Right lung (tissue), 5 donors: ENCODE results near the gene MGAT5. TPM values are rescaled to one million over a fixed set of nuclear protein-coding genes. Genes with fewer than 3 reads are reported as not detected.

Source experiments
- DNase-seq, 2 donors: peaks; one replicate each; pipeline ENCODE4 v3.0.0-alpha.2; 2013
- polyA plus RNA-seq, 5 donors: library from polyadenylated mRNA; unstranded; fragments of 120-200 nt; gene quantifications; one replicate each; pipeline versions ENCODE4 v1.2.1 to v1.2.3, GENCODE V29; 2013; ENCODE audit warnings: inconsistent platforms in 1 of 5, low replicate concordance in 1 of 5; ENCODE audit not compliant: insufficient read length in 5 of 5, insufficient read depth in 1 of 5

MGAT5 gene
- polyA plus RNA-seq, 5 donors, result 20.7 to 27.3 (median 23.8) TPM

- DNase-seq, result no peak
These were observed 79.8 kb downstream of the MGAT5 start for GRCh38 chr2:134333646-134334189.

DNA sequence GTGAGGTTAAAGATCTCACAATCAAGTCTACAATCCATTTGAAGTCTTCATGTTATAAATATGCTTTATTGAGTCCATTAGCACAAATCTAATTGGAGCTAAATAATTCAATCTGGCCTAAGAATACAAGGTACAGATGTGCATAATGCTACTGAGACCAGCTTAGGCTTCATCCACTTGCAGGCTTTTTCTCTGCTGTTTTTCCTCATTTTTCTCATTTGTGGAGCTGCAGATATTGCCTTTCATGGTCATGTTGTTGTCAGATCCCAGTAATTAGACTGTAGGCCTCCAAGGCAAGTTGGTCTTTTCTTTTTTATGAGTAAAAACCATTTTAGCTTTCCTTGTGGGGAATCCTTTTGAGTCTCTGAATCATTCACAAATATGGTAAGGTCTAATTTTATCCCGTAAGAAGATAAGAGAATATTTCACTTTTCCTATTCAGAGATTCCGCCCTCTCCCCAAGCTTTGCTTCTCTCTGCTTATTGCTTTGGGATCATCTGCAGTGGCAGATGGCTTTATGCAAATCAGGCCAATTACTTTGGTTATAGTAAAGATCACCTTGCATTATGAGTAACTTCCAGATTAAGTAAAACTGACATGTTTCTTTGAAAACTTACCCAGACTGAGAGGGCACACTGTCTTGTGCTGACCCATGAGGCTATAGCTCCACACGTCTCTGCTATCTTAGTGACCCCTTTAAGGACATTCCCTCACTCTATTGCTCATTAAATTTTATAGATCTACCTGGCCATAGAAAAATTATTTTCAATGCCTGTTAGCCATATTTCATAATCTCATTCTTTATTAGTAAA is 80.9 kb downstream of the MGAT5 start:
- no peak for DNase-seq

DNA sequence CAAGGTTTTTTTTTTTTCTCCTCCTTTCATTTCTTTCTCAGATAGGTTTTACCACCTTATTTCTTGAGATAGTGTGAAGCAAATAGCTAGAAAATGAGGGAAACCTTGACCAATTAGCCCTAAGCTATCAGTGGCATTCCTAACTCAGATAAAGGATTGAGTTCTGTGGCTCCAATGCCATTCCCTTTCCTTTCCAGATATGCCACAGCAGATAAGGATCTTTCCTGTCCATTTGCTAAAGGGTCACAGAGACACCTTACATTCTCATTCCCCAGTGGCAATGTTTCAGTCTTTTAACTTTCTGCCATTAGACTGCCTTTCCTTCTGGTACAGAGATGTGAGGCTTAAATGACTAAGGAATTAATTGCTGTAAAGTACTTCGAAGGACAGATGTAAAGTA is 81.7 kb downstream of the MGAT5 start:
- DNase-seq, result no peak

GRCh38 chr2:134336352-134336751 is 82.5 kb downstream of the MGAT5 start:
- DNase-seq, result no peak

DNA sequence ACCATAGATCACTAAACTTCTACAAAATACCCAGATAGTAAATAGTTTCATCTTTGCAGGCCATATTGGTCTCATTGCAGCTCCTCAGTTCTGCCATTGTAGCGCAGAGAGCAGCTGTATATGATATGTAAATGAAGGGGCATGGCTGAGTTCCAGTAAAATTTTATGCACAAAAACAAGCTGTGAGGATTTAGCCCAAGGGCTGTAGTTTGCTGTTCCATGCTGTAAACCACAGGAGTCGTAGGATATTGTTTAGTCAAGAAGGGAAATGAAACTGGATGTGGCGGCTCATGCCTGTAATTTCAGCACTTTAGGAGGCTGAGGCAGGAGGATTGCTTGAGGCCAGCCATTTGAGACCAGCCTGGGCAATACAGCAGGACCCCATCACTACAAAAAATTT is 83.0 kb downstream of the MGAT5 start:
- DNase-seq, result no peak

DNA sequence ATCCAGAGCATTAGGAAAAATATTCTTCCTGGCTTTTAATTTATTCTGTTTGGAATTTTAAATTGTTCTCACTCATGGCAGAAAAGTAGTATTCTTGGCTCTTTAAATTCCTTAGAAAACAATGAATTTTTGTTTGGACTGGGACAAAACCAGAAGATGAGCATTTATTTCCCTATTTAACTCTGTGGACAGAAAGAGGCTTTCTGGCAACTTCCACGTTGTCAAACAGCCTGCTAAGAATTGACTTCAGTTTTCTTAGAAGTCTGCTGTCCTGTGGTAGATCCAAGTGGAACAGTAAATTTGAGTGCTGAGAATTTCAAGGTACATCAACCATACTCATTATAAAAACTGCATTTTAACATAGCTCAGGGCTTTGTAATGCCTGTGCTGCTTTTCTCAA is 83.8 kb downstream of the MGAT5 start:
- DNase-seq, result no peak

- no peak for DNase-seq
These were observed 84.3 kb downstream of the MGAT5 start for GRCh38 chr2:134338208-134338607.

- no peak for DNase-seq
These were observed 87.6 kb downstream of the MGAT5 start for GRCh38 chr2:134341476-134341875.

- no peak for DNase-seq
These were observed 91.3 kb downstream of the MGAT5 start for GRCh38 chr2:134344954-134345697.

- no peak for DNase-seq
These were observed 92.3 kb downstream of the MGAT5 start for GRCh38 chr2:134346141-134346540.

DNA sequence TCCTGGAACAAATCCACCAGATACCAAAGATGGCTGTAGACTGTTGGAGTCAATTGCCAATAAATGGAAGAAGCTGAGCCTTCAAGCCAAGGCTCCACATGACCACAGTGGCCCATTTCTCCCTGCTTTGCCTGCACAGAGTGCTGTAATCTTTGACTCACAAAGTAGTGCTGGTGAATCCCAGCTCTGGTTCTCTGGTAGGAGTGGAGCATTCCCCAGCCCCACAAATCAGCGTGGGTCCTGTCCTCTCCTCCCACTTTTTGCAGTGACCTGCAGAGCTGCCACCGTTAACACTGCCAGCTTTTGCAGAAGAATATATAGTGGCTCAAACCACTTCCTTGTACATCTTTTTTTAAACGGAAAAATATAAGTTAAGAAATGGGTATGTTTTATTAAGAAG is 93.9 kb downstream of the MGAT5 start:
- no peak for DNase-seq

- no peak for DNase-seq
These were observed 94.4 kb downstream of the MGAT5 start for GRCh38 chr2:134348239-134348638.

GRCh38 chr2:134348760-134349159 is 94.9 kb downstream of the MGAT5 start:
- DNase-seq, result no peak

- DNase-seq, result no peak
These were observed 97.1 kb downstream of the MGAT5 start for GRCh38 chr2:134351016-134351415.

DNA sequence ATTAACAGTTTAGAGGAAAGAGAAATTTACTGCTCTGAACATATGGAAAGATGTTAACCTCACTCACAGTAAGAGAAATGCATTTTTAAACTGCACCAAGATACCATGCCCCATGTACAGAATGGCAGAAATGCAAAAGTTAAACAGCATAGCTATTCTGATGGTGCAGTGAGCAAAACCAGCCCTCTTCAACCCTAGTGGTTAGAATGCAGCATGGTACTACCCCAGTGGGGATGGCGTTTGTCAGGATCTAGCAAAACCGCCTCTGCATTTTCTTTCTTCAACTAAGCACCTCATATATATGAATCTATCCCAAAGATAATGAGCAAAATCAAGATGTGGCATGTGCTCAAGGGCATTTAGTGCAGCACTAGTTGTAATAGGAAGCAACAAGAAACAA is 98.0 kb downstream of the MGAT5 start:
- no peak for DNase-seq

- no peak for DNase-seq
These were observed 99.0 kb downstream of the MGAT5 start for GRCh38 chr2:134352844-134353243.

GRCh38 chr2:134354611-134355010 is 100.7 kb downstream of the MGAT5 start:
- DNase-seq, result no peak

GRCh38 chr2:134357814-134358213 is 103.9 kb downstream of the MGAT5 start:
- DNase-seq, result no peak

GRCh38 chr2:134359367-134360081 is 105.7 kb downstream of the MGAT5 start:
- DNase-seq, result no peak

DNA sequence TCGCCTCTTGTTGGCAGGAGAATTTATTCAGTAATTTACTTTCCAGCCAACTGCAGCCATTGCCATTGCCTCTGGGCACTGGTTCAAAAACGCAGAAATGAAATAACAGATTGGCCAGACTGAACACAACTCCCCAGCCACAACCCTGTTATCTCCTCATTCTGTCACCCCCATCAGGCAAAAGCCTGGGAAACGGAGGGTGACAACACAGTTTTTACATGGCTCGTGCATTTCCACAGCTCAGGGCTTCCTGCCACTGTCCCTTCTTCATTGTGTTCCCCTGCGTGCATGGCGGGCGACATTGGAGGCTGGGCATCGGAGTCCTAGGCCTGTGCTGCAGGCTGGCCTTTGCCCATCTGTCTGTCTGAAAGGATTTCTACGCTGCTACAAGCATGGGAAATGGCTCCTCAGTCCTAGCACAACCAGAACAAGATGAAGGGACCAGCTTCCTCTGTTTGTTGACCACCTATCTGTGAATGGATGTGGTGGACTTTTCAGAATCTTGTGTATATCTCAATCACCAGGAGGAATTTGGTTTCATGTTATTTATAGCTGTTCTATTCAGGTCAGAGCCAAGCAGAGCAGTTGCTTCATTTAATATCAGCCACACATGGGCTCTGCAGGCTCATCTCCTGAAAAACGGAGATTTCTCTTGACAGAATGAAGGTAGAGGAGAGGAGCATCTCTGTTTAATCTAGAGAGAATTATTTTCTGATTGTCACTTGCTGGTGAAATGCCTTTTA is 107.0 kb downstream of the MGAT5 start:
- peak in 1 of 2 donors; percentile 25 for DNase-seq

DNA sequence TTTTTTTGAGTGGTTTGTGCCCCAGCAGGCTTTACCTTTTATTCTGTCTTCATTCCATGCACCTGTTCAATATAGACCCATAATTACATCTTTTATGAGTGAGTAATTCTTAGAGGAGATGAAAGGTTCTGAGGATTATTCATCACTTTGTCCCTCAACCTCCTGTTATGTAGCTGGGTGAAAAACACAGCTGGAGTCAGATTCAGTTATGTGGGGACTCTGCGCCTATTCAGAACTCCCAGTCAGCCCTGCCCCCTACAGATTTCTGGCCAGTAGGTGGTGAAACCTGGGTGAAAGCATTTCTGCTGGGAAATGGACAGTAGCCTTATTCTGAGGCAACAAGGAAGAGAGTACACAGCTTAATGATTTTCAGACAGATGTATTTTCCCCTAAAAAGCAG is 107.8 kb downstream of the MGAT5 start:
- DNase-seq, result no peak
